Tibial nerve (tissue), 3 donors: Measurements from ENCODE around the gene ZNF366.

Experiments used
- POLR2A ChIP-seq, 2 donors: fragments of 450-650 bp; IDR thresholded peaks; one replicate each; pipeline ENCODE4 v1.6.1; 2017; ENCODE audit warnings: antibody characterized with exemption in 2 of 2, mild to moderate bottlenecking in 2 of 2, moderate library complexity in 2 of 2
- TF ChIP-seq, protein P1 (sequence below), 5 experiments: fragments of 200-600 bp in 3 of 5; fragments of 450-650 bp in 2 of 5; sonication (generic) in 3 of 5; IDR thresholded peaks; one replicate each; pipeline ENCODE4 v1.5.1; 2016 to 2019; ENCODE audit warnings: antibody characterized with exemption in 5 of 5, mild to moderate bottlenecking in 3 of 5, moderate library complexity in 2 of 5

DNA sequence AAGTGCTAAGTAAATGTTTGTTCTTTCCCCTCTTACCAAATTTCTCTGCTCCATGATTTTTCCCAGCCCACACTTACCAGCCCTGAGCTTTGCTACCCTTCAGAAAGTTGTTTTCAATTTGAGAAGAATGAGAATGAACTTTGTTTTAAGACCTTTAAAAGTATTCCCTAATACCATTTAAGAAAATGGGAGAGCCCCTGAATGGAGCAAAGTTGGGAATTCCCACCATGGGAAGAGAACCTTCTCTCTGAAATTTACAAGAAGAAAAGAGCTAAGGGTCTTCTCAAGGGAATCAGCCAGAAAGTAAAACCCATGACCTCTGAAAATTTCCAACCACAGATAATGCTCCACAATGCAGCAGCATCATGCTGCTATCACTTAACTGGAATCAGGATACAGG lies 17.7 kb downstream of the ZNF366 start:
- TF ChIP-seq, protein P1, sequence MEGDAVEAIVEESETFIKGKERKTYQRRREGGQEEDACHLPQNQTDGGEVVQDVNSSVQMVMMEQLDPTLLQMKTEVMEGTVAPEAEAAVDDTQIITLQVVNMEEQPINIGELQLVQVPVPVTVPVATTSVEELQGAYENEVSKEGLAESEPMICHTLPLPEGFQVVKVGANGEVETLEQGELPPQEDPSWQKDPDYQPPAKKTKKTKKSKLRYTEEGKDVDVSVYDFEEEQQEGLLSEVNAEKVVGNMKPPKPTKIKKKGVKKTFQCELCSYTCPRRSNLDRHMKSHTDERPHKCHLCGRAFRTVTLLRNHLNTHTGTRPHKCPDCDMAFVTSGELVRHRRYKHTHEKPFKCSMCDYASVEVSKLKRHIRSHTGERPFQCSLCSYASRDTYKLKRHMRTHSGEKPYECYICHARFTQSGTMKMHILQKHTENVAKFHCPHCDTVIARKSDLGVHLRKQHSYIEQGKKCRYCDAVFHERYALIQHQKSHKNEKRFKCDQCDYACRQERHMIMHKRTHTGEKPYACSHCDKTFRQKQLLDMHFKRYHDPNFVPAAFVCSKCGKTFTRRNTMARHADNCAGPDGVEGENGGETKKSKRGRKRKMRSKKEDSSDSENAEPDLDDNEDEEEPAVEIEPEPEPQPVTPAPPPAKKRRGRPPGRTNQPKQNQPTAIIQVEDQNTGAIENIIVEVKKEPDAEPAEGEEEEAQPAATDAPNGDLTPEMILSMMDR (IDR thresholded peaks at IDR 0.05) = no peak
- TF ChIP-seq POLR2A (IDR thresholded peaks at IDR 0.05) = no peak
